Peyer's patch (tissue), 4 donors: Measurements from ENCODE around the gene RAB28. TPM values are rescaled to one million over a fixed set of nuclear protein-coding genes. Genes with fewer than 3 reads are reported as not detected.

Experiments
- DNase-seq, 3 donors: peaks; one replicate each; pipeline ENCODE4 v3.0.0-alpha.2; 2017 to 2019
- H3K27ac ChIP-seq, 4 donors: fragments of 200-600 bp; sonication (generic); one replicate each; pipeline ENCODE4 v1.5.1; 2016 to 2019
- H3K27me3 ChIP-seq, 2 donors: fragments of 200-600 bp; sonication (generic); one replicate each; pipeline ENCODE4 v1.5.1; 2019
- H3K36me3 ChIP-seq, 3 donors: fragments of 200-600 bp; sonication (generic); one replicate each; pipeline ENCODE4 v1.5.1; 2016 to 2019
- H3K4me1 ChIP-seq, 4 donors: fragments of 200-600 bp; sonication (generic); one replicate each; pipeline ENCODE4 v1.5.1; 2016 to 2019
- H3K4me3 ChIP-seq, 4 donors: fragments of 200-600 bp; sonication (generic); 1 replicate in 3 of 4; 2 replicates in 1 of 4; pipeline ENCODE4 v1.5.1; 2016 to 2019; ENCODE audit warnings: mild to moderate bottlenecking in 1 of 4
- H3K9me3 ChIP-seq, 4 donors: fragments of 200-600 bp; sonication (generic); one replicate each; pipeline ENCODE4 v1.5.1; 2016 to 2019; ENCODE audit warnings: mild to moderate bottlenecking in 1 of 4
- CTCF ChIP-seq, 6 experiments: fragments of 450-650 bp in 4 of 6; fragments of 200-600 bp in 2 of 6; sonication (generic) in 1 of 6; IDR thresholded peaks; one replicate each; pipeline ENCODE4 v1.5.1; 2017 to 2019; ENCODE audit warnings: antibody characterized with exemption in 6 of 6, mild to moderate bottlenecking in 3 of 6, moderate library complexity in 1 of 6
- POLR2A ChIP-seq, 2 donors: fragments of 450-650 bp; IDR thresholded peaks; one replicate each; pipeline ENCODE4 v1.5.1; 2017; ENCODE audit warnings: antibody characterized with exemption in 2 of 2, mild to moderate bottlenecking in 2 of 2, moderate library complexity in 2 of 2
- total RNA-seq, 4 donors: library from RNA; depleted of rRNA; stranded (reverse); fragments of >200 nt; gene quantifications; one replicate each; pipeline ENCODE4 v1.1.0, GENCODE V29; 2016

The RAB28 gene
- total RNA-seq, 4 donors from 2014 or later = 11.2 to 24.8 (median 12.4) TPM

GRCh38 chr4:13476152-13476551 lies 8.0 kb downstream of the RAB28 start:
- no peaks in the 10 kb centered on the region for H3K9me3 ChIP-seq
- DNase-seq = no peak
- no peaks in the 10 kb centered on the region for H3K4me1 ChIP-seq
- H3K27ac ChIP-seq = no peak overlapping the region
- H3K27me3 ChIP-seq = no peaks in the 10 kb centered on the region
- H3K36me3 ChIP-seq = no peaks in the 10 kb centered on the region
- no peak overlapping the region for H3K4me3 ChIP-seq
- TF ChIP-seq CTCF (IDR thresholded peaks at IDR 0.05) = no peak
- TF ChIP-seq POLR2A (IDR thresholded peaks at IDR 0.05) = no peak

GRCh38 chr4:13471400-13471799 lies 12.7 kb downstream of the RAB28 start:
- Histone ChIP-seq H3K27ac (no peak overlapping the region), H3K4me1 (no peaks in the 10 kb centered on the region)

DNA sequence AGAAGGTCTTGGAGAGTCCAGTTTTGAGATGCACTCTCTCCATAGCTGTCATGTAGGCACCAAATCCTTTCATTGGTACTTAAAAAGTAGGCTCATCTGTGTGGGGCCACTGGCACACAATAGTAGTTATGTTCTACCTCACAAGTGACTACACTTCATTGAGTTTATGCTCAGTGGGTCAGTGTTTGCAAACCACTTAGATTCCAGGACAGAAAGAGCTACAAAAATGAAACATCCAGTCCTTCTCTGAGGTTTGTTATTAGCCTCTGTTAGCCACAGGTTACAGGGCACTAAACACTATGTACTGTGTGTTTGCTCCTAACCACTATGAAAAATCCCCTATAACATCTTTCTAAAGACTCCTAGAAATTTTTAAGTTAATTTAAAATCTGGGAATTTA lies 13.8 kb downstream of the RAB28 start:
- Histone ChIP-seq H3K27me3 (no peaks in the 10 kb centered on the region), H3K4me3 (no peak overlapping the region), H3K27ac (no peak overlapping the region), H3K4me1 (no peaks in the 10 kb centered on the region), H3K9me3 (no peaks in the 10 kb centered on the region), H3K36me3 (no peaks in the 10 kb centered on the region)
- TF ChIP-seq CTCF (IDR thresholded peaks at IDR 0.05) (no peak), POLR2A (IDR thresholded peaks at IDR 0.05) (no peak)
- no peak for DNase-seq

More at GRCh38 chr4:13471400-13471799, 12.7 kb downstream of the RAB28 start:
- no peaks in the 10 kb centered on the region for H3K36me3 ChIP-seq
- no peak for TF ChIP-seq CTCF (IDR thresholded peaks at IDR 0.05)
- TF ChIP-seq POLR2A (IDR thresholded peaks at IDR 0.05) = no peak
- H3K27me3 ChIP-seq = no peaks in the 10 kb centered on the region
- no peaks in the 10 kb centered on the region for H3K9me3 ChIP-seq
- H3K4me3 ChIP-seq = no peak overlapping the region
- DNase-seq = no peak

GRCh38 chr4:13464973-13465372 lies 19.2 kb downstream of the RAB28 start:
- H3K36me3 ChIP-seq = peaks cover 0 to 5% (median 0%) of the 10 kb centered on the region in 3 donors
- H3K4me1 ChIP-seq = no peaks in the 10 kb centered on the region
- DNase-seq = no peak
- TF ChIP-seq CTCF (IDR thresholded peaks at IDR 0.05) = no peak
- TF ChIP-seq POLR2A (IDR thresholded peaks at IDR 0.05) = no peak
- no peaks in the 10 kb centered on the region for H3K9me3 ChIP-seq
- no peaks in the 10 kb centered on the region for H3K27me3 ChIP-seq
- no peak overlapping the region for H3K27ac ChIP-seq
- H3K4me3 ChIP-seq = no peak overlapping the region

DNA sequence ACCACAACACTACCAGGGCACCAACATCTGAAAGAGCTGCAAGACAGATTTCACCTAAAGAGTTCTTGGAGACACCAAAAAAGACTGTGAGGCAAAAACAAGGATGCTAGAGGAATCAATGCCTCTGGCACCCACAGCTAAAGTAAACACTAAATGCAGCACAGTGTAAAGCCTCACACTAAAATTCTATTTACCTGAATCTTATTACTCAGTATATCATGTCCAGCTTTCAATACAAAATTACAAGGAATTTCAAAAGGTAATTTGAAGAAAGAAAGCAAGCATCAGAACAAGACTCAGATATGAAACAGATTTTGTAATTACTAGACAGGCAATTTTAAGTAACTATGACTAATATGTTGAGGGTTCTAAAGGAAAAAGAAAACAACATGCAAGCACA lies 19.6 kb downstream of the RAB28 start:
- Histone ChIP-seq H3K4me3 (no peak overlapping the region), H3K9me3 (no peaks in the 10 kb centered on the region), H3K4me1 (no peaks in the 10 kb centered on the region), H3K36me3 (peaks cover 0 to 7% (median 0%) of the 10 kb centered on the region in 3 donors), H3K27ac (no peak overlapping the region), H3K27me3 (no peaks in the 10 kb centered on the region)
- no peak for DNase-seq
- TF ChIP-seq POLR2A (IDR thresholded peaks at IDR 0.05) = no peak
- TF ChIP-seq CTCF (IDR thresholded peaks at IDR 0.05) = no peak
